ENCODE data around the gene FTH1.

Gene FTH1

GRCh38 chr11:61948505-61948904 is 18.9 kb downstream of the FTH1 start:
- no peak for DNase-seq (ENCODE audit: low read depth)

GRCh38 chr11:61947486-61948210 is 19.8 kb downstream of the FTH1 start:
- peak; percentile 79 for DNase-seq (ENCODE audit: low read depth)

- DNase-seq (ENCODE audit: low read depth), result no peak
These were observed 20.5 kb downstream of the FTH1 start for GRCh38 chr11:61946894-61947293.

GRCh38 chr11:61945191-61945590 is 22.2 kb downstream of the FTH1 start:
- DNase-seq (ENCODE audit: low read depth), result no peak

- DNase-seq (ENCODE audit: low read depth), result no peak
These were observed 27.0 kb downstream of the FTH1 start for GRCh38 chr11:61940466-61940865.

- no peak for DNase-seq (ENCODE audit: low read depth)
These were observed 31.6 kb downstream of the FTH1 start for GRCh38 chr11:61935861-61936260.

GRCh38 chr11:61930933-61931332 is 36.5 kb downstream of the FTH1 start:
- no peak for DNase-seq (ENCODE audit: low read depth)

- no peak for DNase-seq (ENCODE audit: low read depth)
These were observed 38.8 kb downstream of the FTH1 start for GRCh38 chr11:61928606-61929005.

GRCh38 chr11:61927501-61927900 is 39.9 kb downstream of the FTH1 start:
- no peak for DNase-seq (ENCODE audit: low read depth)

- DNase-seq (ENCODE audit: low read depth), result no peak
These were observed 41.2 kb downstream of the FTH1 start for GRCh38 chr11:61926235-61926634.

- DNase-seq (ENCODE audit: low read depth), result no peak
These were observed 41.7 kb downstream of the FTH1 start for GRCh38 chr11:61925736-61926135.

GRCh38 chr11:61924064-61924455 is 43.4 kb downstream of the FTH1 start:
- DNase-seq (ENCODE audit: low read depth), result no peak

GRCh38 chr11:61923166-61924063 is 44.0 kb downstream of the FTH1 start:
- DNase-seq (ENCODE audit: low read depth), result no peak

- DNase-seq (ENCODE audit: low read depth), result peak; percentile 9
These were observed 44.9 kb downstream of the FTH1 start for GRCh38 chr11:61922539-61922938.

- DNase-seq (ENCODE audit: low read depth), result no peak
These were observed 46.0 kb downstream of the FTH1 start for GRCh38 chr11:61921446-61921845.

GRCh38 chr11:61919705-61920631 is 47.5 kb downstream of the FTH1 start:
- DNase-seq (ENCODE audit: low read depth), result no peak

GRCh38 chr11:61918938-61919704 is 48.3 kb downstream of the FTH1 start:
- DNase-seq (ENCODE audit: low read depth), result no peak

GRCh38 chr11:61918251-61918937 is 49.0 kb downstream of the FTH1 start:
- no peak for DNase-seq (ENCODE audit: low read depth)

GRCh38 chr11:61917334-61918109 is 49.9 kb downstream of the FTH1 start, which contains the start of gene RAB3IL1:
Gene RAB3IL1 (minus strand): TSS chr11:61917566. CDS start chr11:61917367, 199 bp downstream.
- DNase-seq (ENCODE audit: low read depth), result peak; percentile 5

Data from HS-5 (cell line).